GM18907 (cell line): ENCODE results near the gene TBX10.

Experiments
- ATAC-seq: cut with Tn5 transposase; IDR thresholded peaks from one replicate; pipeline ENCODE4 v1.9.1; 2021; ENCODE audit warnings: mild to moderate bottlenecking, moderate library complexity; ENCODE audit not compliant: unreplicated experiment

Gene TBX10

GRCh38 chr11:67581469-67581868, 58.1 kb downstream of the TBX10 start:
- ATAC-seq = no peak
